Neural cell (in vitro differentiated cells): ENCODE results near the gene ST7L. TPM values are rescaled to one million over a fixed set of nuclear protein-coding genes. Genes with fewer than 3 reads are reported as not detected.

Source experiments
- H2AFZ ChIP-seq: fragments of 200-600, 300-800 bp; sonication (generic), shearing (Covaris generic); 2 replicates; pipeline ENCODE4 v1.6.0; 2014; ENCODE audit warnings: low read depth, mild to moderate bottlenecking, antibody characterized with exemption, low read length, moderate library complexity
- H3F3A ChIP-seq: fragments of 200-600 bp; shearing (Covaris generic); 2 replicates; pipeline ENCODE4 v1.6.1; 2016; ENCODE audit warnings: mild to moderate bottlenecking, moderate library complexity, mixed read lengths, antibody characterized with exemption, low read length; ENCODE audit not compliant: insufficient read depth, poor library complexity, severe bottlenecking
- H3K27ac ChIP-seq: fragments of 200-600, 300-800 bp; sonication (generic), shearing (Covaris generic); 2 replicates; pipeline ENCODE4 v1.5.1; 2014; ENCODE audit warnings: mild to moderate bottlenecking, low read length, moderate library complexity
- H3K27me3 ChIP-seq: fragments of 300-800, 200-600 bp; sonication (generic), shearing (Covaris generic); 2 replicates; pipeline ENCODE4 v1.6.0; 2014; ENCODE audit warnings: mild to moderate bottlenecking, low read depth, low read length, moderate library complexity; ENCODE audit not compliant: insufficient read depth
- H3K36me3 ChIP-seq: fragments of 300-800, 200-600 bp; sonication (generic), shearing (Covaris generic); 2 replicates; pipeline ENCODE4 v1.5.1; 2014; ENCODE audit warnings: mild to moderate bottlenecking, antibody characterized with exemption, low read length, moderate library complexity; ENCODE audit not compliant: insufficient read depth
- H3K4me2 ChIP-seq: fragments of 300-800, 200-600 bp; sonication (generic), shearing (Covaris generic); 2 replicates; pipeline ENCODE4 v1.6.0; 2014; ENCODE audit warnings: mild to moderate bottlenecking, low read length
- H3K4me3 ChIP-seq: fragments of 300-800, 200-600 bp; sonication (generic), shearing (Covaris generic); 2 replicates; pipeline ENCODE4 v1.5.1; 2014; ENCODE audit warnings: mild to moderate bottlenecking, low read length, moderate library complexity
- H3K79me2 ChIP-seq: fragments of 200-600 bp; shearing (Covaris generic); replicated peaks from 2 replicates; pipeline ENCODE4 v1.6.0; 2014; ENCODE audit warnings: mild to moderate bottlenecking, low read length, moderate library complexity; ENCODE audit not compliant: insufficient read depth
- H3K9ac ChIP-seq: fragments of 300-800, 200-600 bp; sonication (generic), shearing (Covaris generic); 2 replicates; pipeline ENCODE4 v1.6.1; 2016; ENCODE audit warnings: mild to moderate bottlenecking, low read length, mixed read lengths
- H3K9me2 ChIP-seq: fragments of 200-600 bp; shearing (Covaris generic); 2 replicates; pipeline ENCODE4 v1.6.1; 2016; ENCODE audit warnings: mild to moderate bottlenecking, low read length, mixed read lengths; ENCODE audit not compliant: insufficient read depth
- H3K9me3 ChIP-seq: fragments of 200-600, 300-800 bp; sonication (generic), shearing (Covaris generic); 2 replicates; pipeline ENCODE4 v1.6.1; 2016; ENCODE audit warnings: mild to moderate bottlenecking, mixed run types, low read length, moderate library complexity, mixed read lengths
- H4K20me1 ChIP-seq: fragments of 200-600 bp; shearing (Covaris generic); 2 replicates; pipeline ENCODE4 v1.6.1; 2016; ENCODE audit warnings: mild to moderate bottlenecking, mixed run types; ENCODE audit not compliant: insufficient read depth
- CTCF ChIP-seq: fragments of 450-650 bp; IDR thresholded peaks from 2 replicates; pipeline ENCODE4 v1.5.1; 2014; ENCODE audit warnings: antibody characterized with exemption, mild to moderate bottlenecking, moderate library complexity; ENCODE audit not compliant: poor library complexity, severe bottlenecking
- EP300 ChIP-seq: fragments of 450-650 bp; conservative IDR thresholded peaks from 2 replicates; pipeline ENCODE4 v1.6.1; 2014; ENCODE audit warnings: antibody characterized with exemption, mild to moderate bottlenecking, moderate library complexity; ENCODE audit not compliant: poor library complexity, severe bottlenecking
- EZH2 ChIP-seq: fragments of 200-600, 300-800 bp; shearing (Covaris generic), sonication (generic); IDR thresholded peaks from 2 replicates; pipeline ENCODE4 v1.6.1; 2014; ENCODE audit warnings: antibody characterized with exemption, low read length, borderline replicate concordance, mild to moderate bottlenecking; ENCODE audit not compliant: insufficient read depth, poor library complexity, severe bottlenecking
- MXI1 ChIP-seq: fragments of 450-650 bp; conservative IDR thresholded peaks from 2 replicates; pipeline ENCODE4 v1.6.1; 2014; ENCODE audit warnings: antibody characterized with exemption, mild to moderate bottlenecking; ENCODE audit not compliant: poor library complexity, severe bottlenecking
- POLR2AphosphoS5 ChIP-seq: IDR thresholded peaks from 2 replicates; pipeline ENCODE4 v1.6.1; 2012
- RAD21 ChIP-seq: fragments of 450-650 bp; conservative IDR thresholded peaks from 2 replicates; pipeline ENCODE4 v1.6.1; 2014; ENCODE audit warnings: antibody characterized with exemption, mild to moderate bottlenecking, moderate library complexity
- REST ChIP-seq: IDR thresholded peaks from 2 replicates; pipeline ENCODE4 v1.6.1; 2012; ENCODE audit warnings: borderline replicate concordance
- SMC3 ChIP-seq: fragments of 450-650 bp; conservative IDR thresholded peaks from 2 replicates; pipeline ENCODE4 v1.6.1; 2014; ENCODE audit warnings: antibody characterized with exemption, mild to moderate bottlenecking, moderate library complexity; ENCODE audit not compliant: poor library complexity
- TAF1 ChIP-seq: IDR thresholded peaks from 2 replicates; pipeline ENCODE4 v1.6.1; 2012; ENCODE audit warnings: low read depth
- polyA plus RNA-seq: library from polyadenylated mRNA; depleted of rRNA; stranded (reverse); fragments of >200 nt; gene quantifications from 2 replicates; pipeline ENCODE4 v1.2.3, GENCODE V29; 2014

Gene ST7L
- polyA plus RNA-seq, 1 donor from 2014 or later = 33.7 TPM

GRCh38 chr1:112544751-112545150, 74.2 kb downstream of the ST7L start:
- Histone ChIP-seq H3K79me2 (no peaks in the 10 kb centered on the region), H3F3A (no peaks in the 10 kb centered on the region), H3K4me2 (no peak overlapping the region), H2AFZ (no peak overlapping the region), H3K36me3 (peaks cover 5% of the 10 kb centered on the region), H3K27ac (no peak overlapping the region), H3K27me3 (no peaks in the 10 kb centered on the region), H3K9ac (no peak overlapping the region), H3K9me2 (no peaks in the 10 kb centered on the region), H3K4me3 (peak overlapping the region; percentile 14), H3K9me3 (no peaks in the 10 kb centered on the region), H4K20me1 (no peaks in the 10 kb centered on the region)
- TF ChIP-seq POLR2AphosphoS5 (no peak), TAF1 (no peak), EP300 (no peak), EZH2 (no peak)

GRCh38 chr1:112544011-112544688, 74.8 kb downstream of the ST7L start:
- no peaks in the 10 kb centered on the region for H3K9me2 ChIP-seq
- peaks cover 5% of the 10 kb centered on the region for H3K36me3 ChIP-seq
- H4K20me1 ChIP-seq = no peaks in the 10 kb centered on the region
- no peak overlapping the region for H3K9ac ChIP-seq
- H3K27ac ChIP-seq = no peak overlapping the region
- no peaks in the 10 kb centered on the region for H3K79me2 ChIP-seq
- H2AFZ ChIP-seq = no peak overlapping the region
- no peak overlapping the region for H3K4me2 ChIP-seq
- TF ChIP-seq REST (no peak), SMC3 (no peak), MXI1 (no peak)
- H3F3A ChIP-seq = no peaks in the 10 kb centered on the region
- no peak overlapping the region for H3K4me3 ChIP-seq
- no peaks in the 10 kb centered on the region for H3K27me3 ChIP-seq
- no peaks in the 10 kb centered on the region for H3K9me3 ChIP-seq

GRCh38 chr1:112542206-112542973, 76.6 kb downstream of the ST7L start:
- H3K27me3 ChIP-seq = no peaks in the 10 kb centered on the region
- H3K27ac ChIP-seq = no peak overlapping the region
- no peak for TF ChIP-seq EZH2
- TF ChIP-seq REST = no peak
- TF ChIP-seq RAD21 = no peak
- no peak for TF ChIP-seq TAF1
- no peak for TF ChIP-seq MXI1
- TF ChIP-seq POLR2AphosphoS5 = no peak
- no peak for TF ChIP-seq SMC3
- no peak for TF ChIP-seq CTCF
- no peak for TF ChIP-seq EP300
- H3K79me2 ChIP-seq = no peaks in the 10 kb centered on the region
- H4K20me1 ChIP-seq = no peaks in the 10 kb centered on the region
- H3K36me3 ChIP-seq = peaks cover 5% of the 10 kb centered on the region
- H3K9ac ChIP-seq = no peak overlapping the region
- H3K9me3 ChIP-seq = no peaks in the 10 kb centered on the region
- H3K4me3 ChIP-seq = no peak overlapping the region
- no peak overlapping the region for H2AFZ ChIP-seq
- no peak overlapping the region for H3K4me2 ChIP-seq
- H3K9me2 ChIP-seq = no peaks in the 10 kb centered on the region
- no peaks in the 10 kb centered on the region for H3F3A ChIP-seq
